Activated CD8-positive, alpha-beta memory T cell treated with anti-CD3 and anti-CD28 coated beads for 36 hours (primary cell): ENCODE measurements around the gene ARHGEF7. TPM values are rescaled to one million over a fixed set of nuclear protein-coding genes. Genes with fewer than 3 reads are reported as not detected.
"Not testable (repeated sequence)": the region's sequence is repeated elsewhere in the genome, so short reads cannot be mapped to it uniquely, and the experiment has no call there.

Experiments
- CTCF ChIA-PET: fragments of 350-600 bp; sonication (Branson Sonifier 250); formaldehyde crosslinking; loops from one replicate; lab custom pipeline; 2021; ENCODE audit warnings: antibody characterized with exemption; lab: Charles Lee
- POLR2A ChIA-PET: fragments of 350-600 bp; sonication (Branson Sonifier 250); formaldehyde crosslinking; loops from one replicate; lab custom pipeline; 2021; ENCODE audit warnings: antibody characterized with exemption; lab: Charles Lee
- total RNA-seq, 2 experiments: library from RNA; stranded (reverse); gene quantifications; one replicate each; pipeline ENCODE4 v1.2.3, GENCODE V29; 2021

The ARHGEF7 gene
- total RNA-seq, 2 experiments from 2014 or later: 49.4 to 50.8 TPM

GRCh38 chr13:111239764-111240670, 124.9 kb downstream of the ARHGEF7 start:
- POLR2A ChIA-PET: interaction anchor here (1.0 kb wide), 1 partner anchor 172 kb away, joined by 3 read pairs; no protein-coding TSS in a partner anchor
- CTCF ChIA-PET: no interaction called here

- ChIA-PET CTCF (interaction anchor here (0.5 kb wide), 1 partner anchor 174 kb away, joined by 4 read pairs; no protein-coding TSS in a partner anchor), POLR2A (interaction anchor here (1.0 kb wide), 1 partner anchor 173 kb away, joined by 3 read pairs; no protein-coding TSS in a partner anchor)
Observed at GRCh38 chr13:111241006-111241755, 126.1 kb downstream of the ARHGEF7 start.

GRCh38 chr13:111241862-111242261, 126.8 kb downstream of the ARHGEF7 start:
- CTCF ChIA-PET: interaction anchor here (0.5 kb wide), 1 partner anchor 175 kb away, joined by 4 read pairs; no protein-coding TSS in a partner anchor
- POLR2A ChIA-PET: no interaction called here

GRCh38 chr13:111242585-111242984, 127.5 kb downstream of the ARHGEF7 start:
- POLR2A ChIA-PET: no interaction called here
- CTCF ChIA-PET: no interaction called here

GRCh38 chr13:111243981-111244380, 128.9 kb downstream of the ARHGEF7 start:
- POLR2A ChIA-PET: no interaction called here

GRCh38 chr13:111245576-111246384, 130.7 kb downstream of the ARHGEF7 start:
- ChIA-PET CTCF (no interaction called here), POLR2A (no interaction called here)

More at GRCh38 chr13:111243981-111244380, 128.9 kb downstream of the ARHGEF7 start:
- CTCF ChIA-PET: no interaction called here

- CTCF ChIA-PET: no interaction called here
- POLR2A ChIA-PET: no interaction called here
Observed at GRCh38 chr13:111247552-111247951, 132.4 kb downstream of the ARHGEF7 start.

- CTCF ChIA-PET: no interaction called here
Observed at GRCh38 chr13:111248822-111249221, 133.7 kb downstream of the ARHGEF7 start.

GRCh38 chr13:111249637-111250360, 134.7 kb downstream of the ARHGEF7 start:
- ChIA-PET POLR2A (no interaction called here), CTCF (interaction anchor here (0.6 kb wide), 1 partner anchor 128 kb away, joined by 3 read pairs; no protein-coding TSS in a partner anchor)

More at GRCh38 chr13:111248822-111249221, 133.7 kb downstream of the ARHGEF7 start:
- POLR2A ChIA-PET: no interaction called here

- CTCF ChIA-PET: no interaction called here
- POLR2A ChIA-PET: no interaction called here
Observed at GRCh38 chr13:111251646-111252445, 136.7 kb downstream of the ARHGEF7 start.

- ChIA-PET CTCF (no interaction called here), POLR2A (no interaction called here)
Observed at GRCh38 chr13:111252446-111253364, 137.6 kb downstream of the ARHGEF7 start.

- ChIA-PET CTCF (no interaction called here), POLR2A (no interaction called here)
Observed at GRCh38 chr13:111253365-111253872, 138.3 kb downstream of the ARHGEF7 start.

GRCh38 chr13:111255228-111255790, 140.2 kb downstream of the ARHGEF7 start:
- ChIA-PET POLR2A (no interaction called here), CTCF (interaction anchor here (1.1 kb wide), 1 partner anchor 12 kb away, joined by 3 read pairs; no protein-coding TSS in a partner anchor)

GRCh38 chr13:111256458-111256857, 141.3 kb downstream of the ARHGEF7 start:
- ChIA-PET CTCF (no interaction called here), POLR2A (no interaction called here)

GRCh38 chr13:111256946-111257345, 141.8 kb downstream of the ARHGEF7 start:
- ChIA-PET CTCF (no interaction called here), POLR2A (no interaction called here)

- CTCF ChIA-PET: not testable (repeated sequence)
Observed at GRCh38 chr13:111257899-111258298, 142.8 kb downstream of the ARHGEF7 start.

More at GRCh38 chr13:111257899-111258298, 142.8 kb downstream of the ARHGEF7 start:
- POLR2A ChIA-PET: not testable (repeated sequence)
